HepG2 (cell line): ENCODE data around the gene PKMYT1. TPM values are rescaled to one million over a fixed set of nuclear protein-coding genes. Genes with fewer than 3 reads are reported as not detected.
A peak's percentile ranks its signal among the peaks of the same experiment; 100 is the strongest.

ENCODE experiments used
- CCDC6 ChIP-seq: sonication (generic); formaldehyde crosslinking; IDR thresholded peaks from 2 replicates; pipeline ENCODE4 v1.8.1; 2022; ENCODE audit warnings: mild to moderate bottlenecking, missing genetic modification reagents, moderate library complexity
- CSRNP1 ChIP-seq: sonication (generic); formaldehyde crosslinking; IDR thresholded peaks from 2 replicates; pipeline ENCODE4 v1.8.1; 2023; ENCODE audit warnings: mild to moderate bottlenecking, missing genetic modification reagents
- HMGXB4 ChIP-seq, 2 experiments: sonication (generic) in 1 of 2; formaldehyde crosslinking in 1 of 2; IDR thresholded peaks; 2 replicates each; pipeline versions ENCODE4 v1.4.0 to v1.6.1; 2018 to 2020; ENCODE audit warnings: missing genetic modification reagents in 2 of 2, borderline replicate concordance in 1 of 2, low read depth in 1 of 2, mild to moderate bottlenecking in 1 of 2, missing biosample characterization in 1 of 2
- NCOR1 ChIP-seq: fragments of 200-600 bp; sonication (generic); IDR thresholded peaks from 2 replicates; pipeline ENCODE4 v1.7.0; 2017; ENCODE audit warnings: antibody characterized with exemption, low read length, borderline replicate concordance
- PHB2 ChIP-seq: fragments of 450-650 bp; IDR thresholded peaks from 2 replicates; pipeline ENCODE4 v1.6.1; 2018; ENCODE audit not compliant: partially characterized antibody
- REL ChIP-seq: sonication (generic); formaldehyde crosslinking; conservative IDR thresholded peaks from 2 replicates; pipeline ENCODE4 v1.8.0; 2022; ENCODE audit warnings: mild to moderate bottlenecking, missing genetic modification reagents, moderate library complexity
- SNAPC4 ChIP-seq: sonication (generic); formaldehyde crosslinking; IDR thresholded peaks from 2 replicates; pipeline ENCODE4 v1.4.0; 2020; ENCODE audit warnings: mild to moderate bottlenecking, missing genetic modification reagents
- SOX6 ChIP-seq, 2 experiments: fragments of 450-650 bp in 1 of 2; sonication (generic) in 1 of 2; formaldehyde crosslinking in 1 of 2; IDR thresholded peaks; 2 replicates each; pipeline versions ENCODE4 v1.4.0 to v1.6.1; 2017 to 2020; ENCODE audit warnings: antibody characterized with exemption in 1 of 2, mild to moderate bottlenecking in 1 of 2, missing genetic modification reagents in 1 of 2
- TAF15 ChIP-seq: fragments of 200-400 bp; formaldehyde crosslinking; IDR thresholded peaks from one replicate; pipeline ENCODE4 v1.6.1; 2018; ENCODE audit warnings: mild to moderate bottlenecking, low read depth, low read length; ENCODE audit not compliant: poor library complexity, severe bottlenecking
- TSC22D2 ChIP-seq: sonication (generic); formaldehyde crosslinking; IDR thresholded peaks from 2 replicates; pipeline ENCODE4 v1.5.1; 2020; ENCODE audit warnings: missing genetic modification reagents, mild to moderate bottlenecking, borderline replicate concordance
- ZBTB26 ChIP-seq: IDR thresholded peaks from 2 replicates; pipeline ENCODE4 v1.6.1; 2016; ENCODE audit warnings: missing compliant biosample characterization, missing genetic modification reagents, borderline replicate concordance
- ZBTB42 ChIP-seq: sonication (generic); formaldehyde crosslinking; IDR thresholded peaks from 2 replicates; pipeline ENCODE4 v1.5.0; 2020; ENCODE audit warnings: mild to moderate bottlenecking, missing genetic modification reagents
- ZNF12 ChIP-seq: sonication (generic); formaldehyde crosslinking; IDR thresholded peaks from 2 replicates; pipeline ENCODE4 v1.5.0; 2020; ENCODE audit warnings: missing genetic modification reagents
- ZNF556 ChIP-seq: sonication (generic); formaldehyde crosslinking; IDR thresholded peaks from 2 replicates; pipeline ENCODE4 v1.4.0; 2020; ENCODE audit warnings: mild to moderate bottlenecking, missing genetic modification reagents, borderline replicate concordance
- ZNF614 ChIP-seq: IDR thresholded peaks from 2 replicates; pipeline ENCODE4 v1.6.1; 2018; ENCODE audit warnings: missing biosample characterization, missing genetic modification reagents, inconsistent platforms, borderline replicate concordance
- ZNF766 ChIP-seq: sonication (generic); formaldehyde crosslinking; IDR thresholded peaks from 2 replicates; pipeline ENCODE4 v1.5.0; 2020; ENCODE audit warnings: missing genetic modification reagents, borderline replicate concordance
- ZNF878 ChIP-seq: sonication (generic); formaldehyde crosslinking; IDR thresholded peaks from 2 replicates; pipeline ENCODE4 v1.8.1; 2023; ENCODE audit warnings: mild to moderate bottlenecking, missing genetic modification reagents, moderate library complexity
- ZSCAN31 ChIP-seq: sonication (generic); formaldehyde crosslinking; IDR thresholded peaks from 2 replicates; pipeline ENCODE4 v1.5.0; 2020; ENCODE audit warnings: low read depth, mild to moderate bottlenecking, missing genetic modification reagents
- polyA plus RNA-seq, 8 experiments: library from polyadenylated mRNA; depleted of rRNA in 3 of 8; stranded (reverse) in 7 of 8; unstranded in 1 of 8; fragments of >200 nt; fragmentation: Illumina TruSeq in 4 of 8; extraction: Trizol in 4 of 8; gene quantifications; 2 replicates each; pipeline versions ENCODE4 v1.2.1 to v1.2.3, GENCODE V29; 2011 to 2016; ENCODE audit warnings: low read depth in 4 of 8, missing spikeins in 1 of 8, mixed read lengths in 1 of 8; ENCODE audit not compliant: insufficient read depth in 1 of 8
- total RNA-seq, 5 experiments: library from RNA; depleted of rRNA; stranded (reverse); fragments of >200 nt; fragmentation: Illumina TruSeq; extraction: Trizol; gene quantifications; 2 replicates each; pipeline ENCODE4 v1.2.3, GENCODE V29; 2016; ENCODE audit warnings: low read depth in 1 of 5

The PKMYT1 gene
- total and polyA plus RNA-seq, 2 of the 13 experiments (the other 11 are each of a cell fraction or from before 2014, with no cell fraction given) = 7.0 to 27.8 TPM

GRCh38 chr16:2963723-2964474, 16.3 kb downstream of the PKMYT1 start, which contains the start of gene KREMEN2 (continued):
- TF ChIP-seq SNAPC4 (CRISPR knock-in tag) (no peak), PHB2 (no peak), ZBTB26 (CRISPR knock-in tag) (peak; percentile 13; the same call in 1 of the 2 replicates), CCDC6 (CRISPR knock-in tag) (no peak), ZNF556 (no peak), ZNF878 (no peak), ZNF12 (no peak), TSC22D2 (CRISPR knock-in tag) (0 out of 2 replicates have a peak, but pooled peaks have one; percentile 31), TAF15 (no peak), HMGXB4 (CRISPR knock-in tag; IDR thresholded peaks at IDR 0.05; ENCODE audit: borderline replicate concordance in 1 of 2, low read depth in 1 of 2) (0 out of 4 replicates have a peak, but pooled peaks of 1 of the 2 experiments have one; percentile 28), ZNF766 (no peak), CSRNP1 (0 out of 2 replicates have a peak, but pooled peaks have one; percentile 45), ZBTB42 (CRISPR knock-in tag) (no peak), REL (CRISPR knock-in tag) (no peak), ZNF614 (0 out of 2 replicates have a peak, but pooled peaks have one; percentile 14), NCOR1 (no peak), ZSCAN31 (CRISPR knock-in tag) (no peak), SOX6 (IDR thresholded peaks at IDR 0.05) (no peak), SOX6 (CRISPR knock-in tag; IDR thresholded peaks at IDR 0.05) (no peak; the same call in 1 of the 2 replicates)
